ENCODE results near the gene ACAN.

The ACAN gene

GRCh38 chr15:88802250-88802990, 816 bp upstream of the ACAN start:
- H3K4me1 ChIP-seq (ENCODE audit: control insufficient read depth, insufficient read depth, low read length): no peaks in the 10 kb centered on the region; the same call in 1 of the 2 replicates
- H3K27me3 ChIP-seq (ENCODE audit: control insufficient read depth, insufficient read depth, low read length): peaks cover 75% of the 10 kb centered on the region
- no peak overlapping the region for H3K27ac ChIP-seq (ENCODE audit: low read depth, low read length)
- peak overlapping the region; percentile 64 for H3K4me3 ChIP-seq (ENCODE audit: low read depth, low read length)
- H3K9ac ChIP-seq (ENCODE audit: low read depth, low read length): no peak overlapping the region
- H3K36me3 ChIP-seq (ENCODE audit: control insufficient read depth, insufficient read depth, low read length): no peaks in the 10 kb centered on the region
- no peaks in the 10 kb centered on the region for H3K9me3 ChIP-seq (ENCODE audit: control insufficient read depth, insufficient read depth, low read length)

DNA sequence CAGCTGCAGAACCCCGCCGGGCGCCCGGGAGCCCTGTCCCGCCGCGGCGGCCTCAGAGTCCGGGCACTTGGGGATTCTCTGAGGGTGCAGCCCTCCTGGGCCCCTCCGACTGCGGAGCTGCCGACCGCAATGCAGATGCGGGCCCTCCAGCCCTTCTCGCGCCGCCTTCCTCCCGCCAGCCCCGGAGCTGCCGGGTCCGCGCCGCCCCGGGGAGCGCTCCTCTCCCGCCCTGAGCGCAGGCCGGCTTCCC, 320 bp upstream of the ACAN start:
- Histone ChIP-seq H3K9ac (ENCODE audit: low read depth, low read length) (no peak overlapping the region), H3K27me3 (ENCODE audit: control insufficient read depth, insufficient read depth, low read length) (peaks cover 75% of the 10 kb centered on the region), H3K9me3 (ENCODE audit: control insufficient read depth, insufficient read depth, low read length) (no peaks in the 10 kb centered on the region), H3K4me1 (ENCODE audit: control insufficient read depth, insufficient read depth, low read length) (no peaks in the 10 kb centered on the region; the same call in 1 of the 2 replicates), H3K4me3 (ENCODE audit: low read depth, low read length) (peak overlapping the region; percentile 64), H3K27ac (ENCODE audit: low read depth, low read length) (no peak overlapping the region), H3K36me3 (ENCODE audit: control insufficient read depth, insufficient read depth, low read length) (no peaks in the 10 kb centered on the region)

DNA sequence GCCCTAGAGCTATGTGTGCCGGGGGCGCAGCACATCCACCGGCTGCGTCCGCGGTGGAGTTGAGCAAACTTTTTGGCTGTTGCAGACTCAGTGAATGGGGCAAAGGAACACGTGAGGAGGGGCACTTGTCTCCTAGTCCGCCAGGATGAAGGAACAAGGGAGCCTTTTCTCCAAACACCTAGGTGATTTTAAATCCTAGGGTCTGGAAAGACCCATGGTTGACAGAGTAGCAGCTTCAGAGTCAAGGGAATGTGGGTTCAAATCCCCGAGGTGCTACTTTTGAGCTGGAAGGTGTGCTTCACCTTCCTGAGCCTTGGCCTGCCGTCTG, 648 bp downstream of the ACAN start:
- Histone ChIP-seq H3K27ac (ENCODE audit: low read depth, low read length) (no peak overlapping the region), H3K36me3 (ENCODE audit: control insufficient read depth, insufficient read depth, low read length) (no peaks in the 10 kb centered on the region), H3K9me3 (ENCODE audit: control insufficient read depth, insufficient read depth, low read length) (no peaks in the 10 kb centered on the region), H3K27me3 (ENCODE audit: control insufficient read depth, insufficient read depth, low read length) (peaks cover 66% of the 10 kb centered on the region), H3K9ac (ENCODE audit: low read depth, low read length) (no peak overlapping the region), H3K4me3 (ENCODE audit: low read depth, low read length) (peak overlapping the region; percentile 72), H3K4me1 (ENCODE audit: control insufficient read depth, insufficient read depth, low read length) (no peaks in the 10 kb centered on the region; the same call in 1 of the 2 replicates)

DNA sequence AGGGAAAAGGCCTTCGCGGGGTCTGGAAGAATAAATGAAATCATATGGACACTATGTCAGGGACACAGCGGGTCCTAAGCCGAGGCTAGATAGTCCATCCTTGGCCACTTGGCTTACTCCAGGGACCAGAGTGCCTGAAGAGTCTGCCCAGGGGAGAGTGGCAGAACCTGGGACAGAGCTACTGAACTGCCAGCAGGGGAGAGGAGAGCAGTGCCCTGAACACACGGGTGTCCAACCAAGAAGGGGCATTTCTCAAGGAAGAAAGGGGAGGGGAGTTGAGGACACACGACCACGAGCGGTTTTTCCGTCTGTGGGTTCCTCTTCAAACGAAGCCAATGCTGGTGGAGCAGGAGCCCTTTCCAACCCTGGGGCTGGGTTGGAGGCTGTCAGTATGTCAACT, 1.0 kb downstream of the ACAN start:
- H3K4me3 ChIP-seq (ENCODE audit: low read depth, low read length): no peak overlapping the region
- H3K36me3 ChIP-seq (ENCODE audit: control insufficient read depth, insufficient read depth, low read length): no peaks in the 10 kb centered on the region
- no peak overlapping the region for H3K9ac ChIP-seq (ENCODE audit: low read depth, low read length)
- peaks cover 66% of the 10 kb centered on the region for H3K27me3 ChIP-seq (ENCODE audit: control insufficient read depth, insufficient read depth, low read length)
- H3K9me3 ChIP-seq (ENCODE audit: control insufficient read depth, insufficient read depth, low read length): no peaks in the 10 kb centered on the region
- H3K4me1 ChIP-seq (ENCODE audit: control insufficient read depth, insufficient read depth, low read length): no peaks in the 10 kb centered on the region; the same call in 1 of the 2 replicates
- H3K27ac ChIP-seq (ENCODE audit: low read depth, low read length): no peak overlapping the region

- no peak overlapping the region for H3K27ac ChIP-seq (ENCODE audit: low read depth, low read length)
- no peaks in the 10 kb centered on the region; the same call in 1 of the 2 replicates for H3K4me1 ChIP-seq (ENCODE audit: control insufficient read depth, insufficient read depth, low read length)
- H3K4me3 ChIP-seq (ENCODE audit: low read depth, low read length): no peak overlapping the region
- peaks cover 58% of the 10 kb centered on the region for H3K27me3 ChIP-seq (ENCODE audit: control insufficient read depth, insufficient read depth, low read length)
- no peak overlapping the region for H3K9ac ChIP-seq (ENCODE audit: low read depth, low read length)
- H3K36me3 ChIP-seq (ENCODE audit: control insufficient read depth, insufficient read depth, low read length): no peaks in the 10 kb centered on the region
- no peaks in the 10 kb centered on the region for H3K9me3 ChIP-seq (ENCODE audit: control insufficient read depth, insufficient read depth, low read length)
Measured at GRCh38 chr15:88805031-88805780, 2.0 kb downstream of the ACAN start.

DNA sequence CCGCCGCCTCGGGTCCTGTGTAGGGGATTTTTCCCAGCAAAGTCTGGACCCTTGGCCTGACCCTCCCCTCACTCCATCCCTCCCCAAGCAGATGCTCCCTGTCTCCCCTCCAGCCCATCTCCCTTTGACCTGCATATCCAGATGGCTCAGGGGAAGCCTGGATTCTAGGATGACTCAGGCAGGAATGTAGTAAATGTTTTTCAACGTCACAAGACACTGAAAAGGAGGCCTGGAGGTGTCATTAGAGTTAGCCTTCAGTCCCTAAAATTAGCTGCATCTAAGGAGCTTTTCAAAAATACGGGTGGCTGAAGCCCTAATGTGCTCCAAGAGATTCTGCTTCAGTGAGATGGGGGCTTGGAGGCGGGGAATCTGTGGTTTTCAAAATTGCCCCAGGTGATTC, 7.2 kb downstream of the ACAN start:
- H3K9ac ChIP-seq (ENCODE audit: low read depth, low read length): no peak overlapping the region
- no peaks in the 10 kb centered on the region for H3K9me3 ChIP-seq (ENCODE audit: control insufficient read depth, insufficient read depth, low read length)
- H3K27me3 ChIP-seq (ENCODE audit: control insufficient read depth, insufficient read depth, low read length): peaks cover 9% of the 10 kb centered on the region
- no peak overlapping the region for H3K4me3 ChIP-seq (ENCODE audit: low read depth, low read length)
- H3K4me1 ChIP-seq (ENCODE audit: control insufficient read depth, insufficient read depth, low read length): no peaks in the 10 kb centered on the region; the same call in 1 of the 2 replicates
- H3K27ac ChIP-seq (ENCODE audit: low read depth, low read length): no peak overlapping the region
- no peaks in the 10 kb centered on the region for H3K36me3 ChIP-seq (ENCODE audit: control insufficient read depth, insufficient read depth, low read length)

- H3K4me1 ChIP-seq (ENCODE audit: control insufficient read depth, insufficient read depth, low read length): no peaks in the 10 kb centered on the region; the same call in 1 of the 2 replicates
- H3K9me3 ChIP-seq (ENCODE audit: control insufficient read depth, insufficient read depth, low read length): no peaks in the 10 kb centered on the region
- no peaks in the 10 kb centered on the region for H3K27me3 ChIP-seq (ENCODE audit: control insufficient read depth, insufficient read depth, low read length)
- no peak overlapping the region for H3K27ac ChIP-seq (ENCODE audit: low read depth, low read length)
- no peaks in the 10 kb centered on the region for H3K36me3 ChIP-seq (ENCODE audit: control insufficient read depth, insufficient read depth, low read length)
- H3K9ac ChIP-seq (ENCODE audit: low read depth, low read length): no peak overlapping the region
- no peak overlapping the region for H3K4me3 ChIP-seq (ENCODE audit: low read depth, low read length)
Measured at GRCh38 chr15:88812133-88812532, 8.9 kb downstream of the ACAN start.

DNA sequence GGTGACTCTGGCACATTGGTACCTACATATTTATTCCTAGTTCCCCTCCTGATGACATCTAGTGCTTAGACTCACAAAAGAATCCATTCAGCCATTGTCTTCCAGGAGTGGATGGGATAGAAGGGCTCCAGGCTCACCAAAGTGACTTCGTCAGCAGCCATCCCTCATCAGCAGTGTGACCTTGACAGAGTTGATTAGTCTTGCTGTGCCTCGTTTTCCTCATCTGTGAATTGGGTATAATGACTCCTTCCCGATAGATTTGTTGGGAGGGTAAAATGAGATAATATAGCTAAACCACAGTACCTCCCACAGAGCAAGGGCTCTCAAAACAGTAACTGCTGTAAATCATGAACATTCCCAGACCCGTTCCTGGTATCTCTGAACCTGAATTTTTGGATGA, 10.7 kb downstream of the ACAN start:
- Histone ChIP-seq H3K4me3 (ENCODE audit: low read depth, low read length) (no peak overlapping the region), H3K4me1 (ENCODE audit: control insufficient read depth, insufficient read depth, low read length) (no peaks in the 10 kb centered on the region; the same call in 1 of the 2 replicates), H3K9me3 (ENCODE audit: control insufficient read depth, insufficient read depth, low read length) (no peaks in the 10 kb centered on the region), H3K27ac (ENCODE audit: low read depth, low read length) (no peak overlapping the region), H3K9ac (ENCODE audit: low read depth, low read length) (no peak overlapping the region), H3K27me3 (ENCODE audit: control insufficient read depth, insufficient read depth, low read length) (no peaks in the 10 kb centered on the region), H3K36me3 (ENCODE audit: control insufficient read depth, insufficient read depth, low read length) (no peaks in the 10 kb centered on the region)

DNA sequence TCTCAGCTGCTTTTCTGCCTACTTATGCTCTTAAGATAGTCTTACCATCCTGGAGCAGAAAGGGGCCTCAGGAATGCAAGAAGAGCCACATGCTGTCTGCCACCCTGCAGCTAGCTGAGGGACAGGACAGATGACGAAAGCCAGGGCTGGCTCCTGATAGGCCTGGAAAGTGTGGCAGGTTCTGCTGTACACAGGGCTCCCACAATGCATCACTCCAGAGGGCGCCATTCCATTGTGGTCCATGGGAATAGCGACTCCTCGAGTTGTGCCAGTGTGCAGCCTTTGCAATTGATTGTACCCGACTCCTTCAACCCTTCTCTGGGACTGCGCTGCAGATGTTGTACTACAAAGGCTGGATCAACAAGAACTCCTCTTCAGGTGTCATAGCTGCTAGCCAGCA, 11.2 kb downstream of the ACAN start:
- no peak overlapping the region for H3K27ac ChIP-seq (ENCODE audit: low read depth, low read length)
- H3K9me3 ChIP-seq (ENCODE audit: control insufficient read depth, insufficient read depth, low read length): no peaks in the 10 kb centered on the region
- H3K9ac ChIP-seq (ENCODE audit: low read depth, low read length): no peak overlapping the region
- no peaks in the 10 kb centered on the region for H3K27me3 ChIP-seq (ENCODE audit: control insufficient read depth, insufficient read depth, low read length)
- H3K4me1 ChIP-seq (ENCODE audit: control insufficient read depth, insufficient read depth, low read length): no peaks in the 10 kb centered on the region; the same call in 1 of the 2 replicates
- no peaks in the 10 kb centered on the region for H3K36me3 ChIP-seq (ENCODE audit: control insufficient read depth, insufficient read depth, low read length)
- no peak overlapping the region for H3K4me3 ChIP-seq (ENCODE audit: low read depth, low read length)

DNA sequence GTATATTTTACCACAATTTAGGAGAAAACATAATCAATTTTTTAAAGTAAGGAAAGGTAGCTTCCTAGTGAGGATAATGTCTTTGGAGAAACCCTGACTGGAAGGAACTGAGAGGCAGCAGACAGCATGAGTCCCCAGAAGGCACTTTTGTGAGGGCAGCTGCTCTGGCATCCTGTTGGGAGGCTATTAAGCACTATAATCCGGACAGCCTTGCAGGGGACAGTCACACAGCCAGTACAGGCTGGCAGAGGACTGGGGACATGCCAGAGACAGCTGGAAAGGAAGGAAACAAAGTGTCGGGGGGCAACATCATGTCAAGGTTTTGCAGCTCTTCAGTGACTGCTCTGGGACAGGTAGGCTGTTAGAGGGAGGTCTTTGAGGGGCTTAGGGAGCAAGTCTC, 15.7 kb downstream of the ACAN start:
- H3K9me3 ChIP-seq (ENCODE audit: control insufficient read depth, insufficient read depth, low read length): no peaks in the 10 kb centered on the region
- H3K27me3 ChIP-seq (ENCODE audit: control insufficient read depth, insufficient read depth, low read length): no peaks in the 10 kb centered on the region
- no peak overlapping the region for H3K9ac ChIP-seq (ENCODE audit: low read depth, low read length)
- no peaks in the 10 kb centered on the region for H3K36me3 ChIP-seq (ENCODE audit: control insufficient read depth, insufficient read depth, low read length)
- H3K4me3 ChIP-seq (ENCODE audit: low read depth, low read length): no peak overlapping the region
- no peak overlapping the region for H3K27ac ChIP-seq (ENCODE audit: low read depth, low read length)
- no peaks in the 10 kb centered on the region for H3K4me1 ChIP-seq (ENCODE audit: control insufficient read depth, insufficient read depth, low read length)

DNA sequence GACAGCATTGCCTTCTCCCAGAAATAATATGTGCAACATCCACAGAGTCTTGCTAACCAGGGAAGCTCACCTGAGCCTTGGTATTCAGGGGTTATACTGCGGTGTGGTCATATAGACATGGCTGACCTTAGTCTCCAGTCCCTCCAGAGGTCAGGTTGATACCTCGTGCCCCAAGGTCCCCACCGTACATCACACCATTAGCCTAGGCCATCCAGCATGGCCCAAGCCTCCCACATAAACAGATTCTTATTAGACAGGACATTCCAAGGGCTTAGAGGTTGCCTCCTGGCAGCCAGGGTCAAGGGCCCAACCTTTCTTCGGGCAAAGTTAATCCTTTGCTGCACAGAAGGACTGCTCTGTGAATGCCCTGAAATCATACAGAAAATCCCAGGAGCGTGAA, 18.8 kb downstream of the ACAN start:
- no peaks in the 10 kb centered on the region for H3K9me3 ChIP-seq (ENCODE audit: control insufficient read depth, insufficient read depth, low read length)
- H3K4me1 ChIP-seq (ENCODE audit: control insufficient read depth, insufficient read depth, low read length): no peaks in the 10 kb centered on the region
- no peak overlapping the region for H3K9ac ChIP-seq (ENCODE audit: low read depth, low read length)

More for the DNA sequence above, 18.8 kb downstream of the ACAN start:
- Histone ChIP-seq H3K27me3 (ENCODE audit: control insufficient read depth, insufficient read depth, low read length) (no peaks in the 10 kb centered on the region), H3K4me3 (ENCODE audit: low read depth, low read length) (no peak overlapping the region), H3K36me3 (ENCODE audit: control insufficient read depth, insufficient read depth, low read length) (no peaks in the 10 kb centered on the region), H3K27ac (ENCODE audit: low read depth, low read length) (no peak overlapping the region)

Data from HUES48 (cell line).